CD4-positive, alpha-beta T cell treated with Interleukin-17A for 1 hour (primary cell): Measurements from ENCODE around the gene MAGI3.
"Not testable (repeated sequence)": the region's sequence is repeated elsewhere in the genome, so short reads cannot be mapped to it uniquely, and the experiment has no call there.

Experiments used
- DNase-seq: peaks from one replicate; pipeline ENCODE4 v3.0.0-alpha.2; 2020

The MAGI3 gene

DNA sequence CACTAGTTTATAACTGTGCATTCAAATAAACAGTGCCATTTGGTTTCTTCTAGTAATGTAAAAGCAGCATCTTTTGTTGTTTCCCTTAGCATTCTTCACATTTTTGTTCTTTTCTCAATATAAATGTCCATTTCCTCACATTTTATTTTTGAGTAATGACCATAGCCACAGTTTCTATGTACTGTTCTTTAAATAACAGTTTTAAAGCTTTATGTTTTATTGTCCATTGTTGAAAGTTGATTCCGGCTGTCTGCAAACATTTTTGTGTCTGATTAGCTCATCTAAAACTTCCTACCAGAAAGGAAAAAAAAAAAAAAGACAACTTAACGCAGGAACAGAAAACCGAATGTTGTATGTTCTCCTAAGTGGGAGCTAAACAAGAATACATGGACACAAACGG is 139.7 kb downstream of the MAGI3 start:
- DNase-seq, result no peak

DNA sequence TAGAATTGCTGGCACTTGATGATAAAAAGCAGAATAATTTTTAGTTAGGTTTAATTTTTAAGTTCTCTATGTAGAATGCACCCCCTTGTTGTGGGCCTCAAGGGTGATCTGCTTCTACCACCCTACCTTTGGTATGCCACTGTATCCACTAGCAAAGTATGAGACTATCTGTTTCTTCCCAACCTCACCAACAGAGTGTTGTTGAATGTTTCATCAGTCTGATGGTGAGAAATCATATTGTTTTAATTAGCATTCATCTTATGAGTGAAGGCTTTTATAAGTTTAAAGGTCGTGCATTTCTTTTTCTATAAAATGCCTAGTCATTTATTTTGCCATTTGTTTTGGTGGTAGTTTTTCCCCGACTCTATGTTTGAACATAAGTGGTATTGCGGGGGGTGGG is 141.0 kb downstream of the MAGI3 start:
- no peak for DNase-seq

DNA sequence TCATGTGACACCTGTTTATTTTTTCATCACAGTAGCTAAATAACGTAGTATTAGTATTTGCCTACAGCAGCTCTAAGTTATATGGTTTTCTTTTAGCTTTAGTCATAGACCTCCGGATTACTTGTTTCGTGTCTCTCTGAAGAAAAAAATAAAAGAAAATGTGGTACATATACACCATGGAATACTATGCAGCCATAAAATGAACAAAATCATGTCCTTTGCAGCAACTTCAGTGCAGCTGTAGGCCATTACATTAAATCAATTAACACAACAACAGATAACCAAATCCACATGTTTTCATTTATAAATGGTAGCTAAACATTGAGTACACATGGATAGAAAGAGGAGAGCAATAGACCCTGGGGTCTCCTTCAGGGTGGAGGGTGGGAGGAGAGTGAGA is 142.7 kb downstream of the MAGI3 start:
- DNase-seq, result no peak

DNA sequence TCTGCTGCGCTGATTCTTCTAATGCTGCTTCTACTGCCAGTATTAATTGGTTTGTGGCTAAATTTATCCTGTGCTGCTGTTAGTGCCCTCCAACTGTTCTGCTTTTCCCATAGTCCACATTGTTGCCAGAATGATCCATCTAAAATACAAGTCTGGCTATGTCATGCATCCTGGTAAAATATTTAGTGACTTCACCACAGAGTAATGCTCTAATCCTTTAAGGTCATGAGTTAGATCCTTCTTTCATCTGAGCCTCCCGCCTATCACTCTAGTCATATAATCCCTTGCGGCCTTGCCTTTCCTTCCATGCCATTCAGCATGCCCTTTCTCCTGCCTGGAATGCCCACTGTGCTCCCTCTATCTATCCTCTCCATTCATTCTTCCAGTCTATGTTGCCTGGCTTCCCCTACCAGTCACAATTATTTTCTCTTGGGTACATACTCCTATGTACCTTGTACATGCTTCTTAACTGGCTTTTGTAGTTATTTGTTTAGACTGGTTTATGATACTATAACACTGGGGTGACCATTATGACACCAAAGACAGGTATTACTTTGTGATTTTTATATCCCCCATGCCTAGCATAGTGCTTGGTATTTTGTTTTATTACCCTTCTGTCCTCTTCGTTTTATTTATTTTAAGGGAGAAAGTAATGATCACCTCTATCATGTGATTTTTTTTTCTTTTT is 144.0 kb downstream of the MAGI3 start:
- no peak for DNase-seq

DNA sequence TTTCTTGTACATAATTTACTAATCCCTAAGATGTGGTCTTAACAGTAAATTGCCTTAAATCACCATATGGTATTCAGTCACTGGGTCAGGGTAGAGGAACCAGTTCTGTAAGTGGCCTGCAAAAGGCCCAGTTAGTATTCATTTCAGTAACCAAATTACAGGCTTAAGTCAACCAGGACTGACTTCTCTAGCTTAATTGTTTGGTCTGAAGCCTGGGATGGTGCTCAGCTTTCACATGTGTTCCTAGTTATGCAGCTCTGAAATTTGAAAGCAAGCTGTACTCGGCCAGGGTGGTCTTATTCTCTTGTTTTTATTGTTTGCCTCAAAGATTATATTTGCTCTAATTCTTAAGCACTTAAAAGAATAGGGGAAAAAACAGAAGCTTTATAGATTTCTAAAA is 144.6 kb downstream of the MAGI3 start:
- no peak for DNase-seq

DNA sequence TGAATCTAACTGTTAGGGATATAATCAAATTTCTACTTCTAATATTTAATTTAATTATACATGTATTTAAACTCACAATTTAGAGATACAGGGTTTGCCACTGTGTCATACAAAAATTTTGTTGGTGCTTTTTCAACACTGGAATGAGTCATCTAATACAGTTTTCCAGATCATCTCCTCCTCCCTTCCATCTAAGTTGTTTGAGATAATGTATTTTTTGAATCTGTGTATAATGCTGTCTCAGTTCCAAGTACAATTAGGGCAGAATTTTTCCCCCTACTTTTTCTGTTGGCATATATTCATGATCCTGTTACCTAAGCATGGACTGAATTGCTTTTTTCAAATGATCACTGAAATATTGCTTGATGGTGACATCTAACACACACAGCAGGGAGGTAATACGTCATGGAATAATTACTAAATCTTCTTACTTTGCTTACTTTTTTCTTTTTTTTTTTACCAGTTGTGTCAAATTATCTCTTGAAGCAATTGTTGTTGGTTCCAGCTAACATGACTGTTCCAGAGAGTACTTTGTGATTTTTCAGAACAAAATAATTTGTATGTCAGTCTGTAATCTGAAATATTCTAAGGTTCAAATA is 146.0 kb downstream of the MAGI3 start:
- DNase-seq, result no peak

DNA sequence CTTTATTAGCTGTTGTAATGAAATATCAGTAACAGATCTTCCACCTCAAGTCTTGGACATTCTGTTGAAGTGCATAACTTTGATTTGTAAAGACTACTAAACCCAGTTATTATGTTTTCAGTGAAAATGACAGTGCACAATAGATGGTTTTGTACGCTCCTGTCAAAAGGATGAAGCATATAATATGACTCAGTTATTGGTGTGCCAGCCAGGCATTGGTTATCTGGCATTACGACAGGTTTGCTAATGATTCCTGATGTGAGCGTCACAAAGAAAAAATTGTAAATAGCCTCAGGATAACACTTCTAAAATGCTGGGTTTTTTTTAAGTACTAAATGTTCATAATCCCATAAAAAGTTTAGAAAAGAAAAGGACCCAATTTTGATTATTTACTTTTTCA is 147.9 kb downstream of the MAGI3 start:
- no peak for DNase-seq

DNA sequence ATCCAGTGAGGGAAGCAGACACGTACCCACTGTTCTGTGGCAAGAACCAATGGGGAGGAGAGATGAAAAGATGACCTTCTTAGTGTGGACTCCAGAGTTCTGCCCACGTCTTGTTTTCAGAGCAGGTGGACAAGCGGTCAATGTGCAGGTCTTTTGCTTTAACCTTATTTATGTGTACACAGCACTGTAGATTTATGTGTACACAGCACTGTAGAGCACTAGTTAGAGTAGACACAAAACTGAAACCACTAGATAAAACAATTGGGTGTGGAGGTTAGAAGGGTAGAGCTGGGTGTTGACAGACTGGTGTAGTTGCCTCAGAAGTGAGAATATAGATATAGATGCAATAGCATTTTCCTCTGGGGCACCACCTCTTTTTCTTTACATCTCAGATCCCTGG is 150.0 kb downstream of the MAGI3 start:
- DNase-seq, result no peak

DNA sequence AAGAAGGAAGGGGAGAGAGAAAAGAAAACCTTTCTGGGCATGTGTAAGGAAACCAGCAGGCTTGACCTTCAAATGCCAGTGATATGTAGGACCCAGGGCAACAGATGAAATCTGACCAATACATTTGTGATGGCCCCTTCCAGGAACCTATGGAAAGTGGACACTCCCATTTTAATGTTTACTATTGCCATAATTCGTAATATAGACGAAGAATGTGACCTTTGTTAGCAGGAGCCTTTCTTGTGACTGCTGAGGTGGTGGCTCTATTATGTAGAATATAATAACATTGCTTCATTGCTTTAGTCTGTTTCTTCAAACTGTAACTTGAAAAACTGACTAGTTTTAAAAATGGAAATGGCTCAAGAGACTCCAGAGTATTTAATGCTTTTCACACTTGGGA is 150.8 kb downstream of the MAGI3 start:
- DNase-seq, result no peak

DNA sequence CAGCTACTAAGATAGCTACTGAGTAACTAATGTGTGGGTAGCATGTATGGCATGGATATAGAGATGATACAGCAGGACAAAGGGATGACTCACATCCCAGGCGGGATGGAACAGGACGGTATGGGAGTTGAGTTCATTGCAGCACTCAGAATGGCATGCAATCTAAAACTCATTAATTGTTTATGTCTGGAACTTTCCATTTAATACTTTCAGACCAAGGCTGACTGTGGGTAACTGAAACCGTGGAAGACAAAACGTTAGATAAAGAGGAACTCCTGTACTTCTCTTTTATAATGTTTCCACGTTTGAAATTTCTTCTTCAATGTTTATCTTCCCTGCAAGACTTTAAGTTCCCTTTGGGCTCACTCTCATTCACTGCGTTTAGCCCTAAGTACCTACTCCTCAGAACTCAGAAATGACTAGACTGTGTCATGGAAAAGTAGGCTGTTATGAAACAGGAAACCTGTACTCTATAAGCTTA is 151.9 kb downstream of the MAGI3 start:
- DNase-seq, result no peak

DNA sequence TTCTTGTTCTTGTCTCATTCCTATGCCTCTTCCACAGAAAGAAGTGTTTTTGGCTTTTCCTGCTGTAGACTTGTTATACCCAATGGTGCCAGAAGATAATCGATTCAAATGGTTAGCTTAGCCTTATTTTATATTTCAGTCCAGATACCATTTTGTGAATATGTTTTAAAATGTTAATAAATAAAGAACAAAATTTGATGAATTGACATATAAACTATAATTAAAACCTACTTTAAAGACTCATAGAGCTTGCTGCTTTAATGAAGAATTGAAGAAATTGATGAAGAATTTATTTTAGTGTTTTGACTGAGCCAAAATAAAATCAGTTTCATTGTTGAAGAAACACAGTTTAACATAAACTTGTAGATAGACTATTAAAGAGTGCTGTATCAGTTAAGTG is 152.8 kb downstream of the MAGI3 start:
- no peak for DNase-seq

DNA sequence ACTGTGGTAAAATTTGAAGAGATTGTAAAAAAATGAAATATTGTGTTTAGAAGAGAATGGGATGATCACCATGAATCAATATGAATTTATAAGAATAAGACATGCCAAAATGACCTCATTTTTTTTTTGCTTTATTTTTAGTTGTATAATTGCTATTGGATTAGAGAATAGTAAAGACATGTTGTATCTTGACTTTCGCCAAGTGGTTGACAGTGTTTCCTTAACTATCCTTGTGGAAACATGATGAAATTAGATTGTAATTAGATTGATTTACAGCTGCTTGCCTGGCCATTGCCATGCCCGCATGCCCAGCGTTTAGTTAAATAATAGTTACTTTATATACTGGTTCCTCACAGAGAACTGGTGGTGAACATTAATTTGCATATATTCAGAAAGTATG is 154.9 kb downstream of the MAGI3 start:
- DNase-seq, result no peak

DNA sequence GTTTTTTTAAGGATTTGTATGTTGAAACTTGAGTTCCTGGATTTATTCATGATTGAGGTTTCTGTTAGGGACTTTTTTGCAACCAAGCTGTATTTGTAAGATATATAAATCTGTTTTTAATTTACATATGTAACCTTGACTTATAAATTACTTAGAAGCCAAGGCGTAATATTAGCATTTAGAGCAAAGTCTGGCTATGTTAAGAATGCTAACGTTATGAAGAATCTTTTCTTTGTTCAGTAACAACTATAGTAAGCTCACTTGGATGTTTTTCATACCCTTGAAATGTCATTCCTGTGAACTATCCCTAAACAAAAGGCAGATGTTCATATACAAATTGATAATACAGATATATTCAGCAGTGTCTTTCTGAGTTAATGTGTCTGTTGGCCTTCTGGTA is 155.3 kb downstream of the MAGI3 start:
- no peak for DNase-seq

DNA sequence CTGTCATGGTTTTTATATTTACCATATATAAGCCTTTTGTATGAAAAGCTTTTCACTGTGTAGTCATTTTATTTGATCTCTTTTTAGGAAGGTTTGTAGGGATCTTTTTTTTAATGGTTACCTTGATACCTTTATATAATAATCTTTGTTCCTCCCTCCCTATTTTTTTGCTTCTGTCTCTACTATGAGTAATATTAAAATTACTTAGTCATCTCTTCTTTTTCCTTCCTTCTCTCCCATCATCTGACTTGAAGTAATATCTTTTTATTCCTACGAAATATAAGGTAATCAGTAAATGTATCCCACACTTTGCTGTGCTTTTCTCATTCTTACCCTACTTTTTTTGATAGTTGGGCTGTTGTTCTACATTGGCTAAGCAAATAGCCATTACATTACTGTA is 161.4 kb downstream of the MAGI3 start:
- no peak for DNase-seq

DNA sequence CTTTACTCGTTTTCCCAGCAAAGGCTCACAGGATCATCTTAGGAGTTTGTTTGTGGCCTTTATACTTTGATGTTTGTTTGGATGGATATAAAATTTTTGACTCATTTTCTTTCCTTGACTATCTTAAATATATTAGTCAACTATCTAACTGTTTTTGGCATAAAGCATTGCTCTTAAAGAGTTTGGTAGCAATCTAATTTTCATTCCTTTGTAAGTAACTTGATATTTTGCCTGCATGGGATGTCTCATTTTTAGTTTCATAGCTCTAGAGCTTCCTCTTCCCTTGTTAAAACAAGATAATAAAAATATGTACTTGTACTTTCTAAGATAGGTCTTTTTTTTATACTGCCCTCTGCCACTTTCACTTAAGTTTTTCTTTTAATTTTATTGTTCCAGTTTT is 161.9 kb downstream of the MAGI3 start:
- no peak for DNase-seq

DNA sequence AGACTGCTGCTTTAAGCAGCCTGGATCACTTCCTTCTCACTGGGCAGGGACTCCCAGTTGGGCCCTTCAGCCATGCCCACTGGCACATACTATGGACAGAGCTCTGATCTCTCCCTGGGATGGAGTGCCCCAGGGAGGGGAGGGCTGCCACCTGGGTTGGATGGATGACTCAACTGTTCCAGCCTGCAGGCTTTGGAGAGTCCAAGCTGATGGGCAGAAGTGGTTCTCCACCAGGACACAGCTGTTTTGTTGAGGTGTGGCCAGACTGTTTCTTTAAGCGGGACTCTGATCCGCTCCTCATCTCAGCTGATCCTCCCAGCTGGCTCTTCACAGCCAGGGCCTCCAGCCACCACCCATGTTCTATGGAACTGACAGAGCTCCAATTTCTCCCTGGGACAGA is 166.9 kb downstream of the MAGI3 start:
- DNase-seq, result no peak

DNA sequence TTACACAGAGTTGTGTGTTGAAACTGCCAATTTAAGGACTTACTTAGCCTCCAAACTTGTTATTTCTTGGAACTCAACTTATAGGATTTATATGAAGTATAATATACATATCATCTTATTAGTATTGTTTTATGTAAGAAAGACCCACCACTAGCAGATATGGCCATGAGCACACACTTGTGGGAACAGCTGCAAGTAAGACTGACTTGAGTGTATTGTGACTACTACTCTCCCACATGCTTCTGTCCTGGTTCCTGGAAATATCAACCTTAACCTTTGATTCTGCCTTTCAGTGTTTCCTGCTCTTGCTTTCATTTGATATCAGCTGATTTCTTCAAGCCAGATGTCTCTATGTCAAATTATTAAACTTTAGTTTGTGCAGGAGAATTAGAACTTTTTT is 175.3 kb downstream of the MAGI3 start:
- no peak for DNase-seq

DNA sequence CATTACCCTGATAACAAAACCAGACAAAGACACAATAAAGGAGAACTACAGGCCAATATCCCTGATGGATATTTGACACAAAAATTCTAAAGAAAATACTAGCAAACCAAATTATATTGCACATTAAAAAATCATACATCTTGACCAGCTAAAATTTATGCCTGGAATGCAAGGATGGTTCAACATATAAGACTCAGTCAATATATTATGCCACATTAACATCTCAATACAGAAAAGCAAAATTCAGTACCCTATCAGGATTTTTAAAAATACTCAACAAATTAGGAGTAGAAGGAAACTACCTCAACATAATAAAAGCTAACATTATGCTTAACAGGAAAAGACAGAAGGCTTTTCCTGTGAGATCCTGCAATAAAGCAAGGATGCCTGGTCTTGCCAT is 177.1 kb downstream of the MAGI3 start:
- no peak for DNase-seq

DNA sequence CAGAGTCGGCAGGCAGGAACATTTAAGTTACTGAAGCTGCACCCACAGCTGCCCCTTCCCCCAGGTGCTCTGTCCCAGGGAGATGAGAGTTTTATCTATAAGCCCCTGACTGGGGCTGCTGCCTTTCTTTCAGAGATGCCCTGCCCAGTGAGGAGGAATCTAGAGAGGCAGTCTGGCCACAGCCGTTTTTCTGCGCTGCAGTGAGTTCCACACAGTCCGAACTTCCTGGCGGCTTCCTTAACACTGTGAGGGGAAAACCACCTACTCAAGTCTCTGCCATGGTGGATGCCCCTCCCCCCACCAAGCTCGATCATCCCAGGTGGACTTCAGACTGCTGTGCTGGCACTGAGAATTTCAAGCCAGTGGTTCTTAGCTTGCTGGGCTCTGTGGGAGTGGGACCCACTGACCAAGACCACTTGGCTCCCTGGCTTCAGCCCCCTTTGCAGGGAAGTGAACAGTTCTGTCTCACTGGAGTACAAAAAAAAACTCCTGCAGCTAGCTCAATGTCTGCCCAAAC is 185.5 kb downstream of the MAGI3 start:
- not testable (repeated sequence) for DNase-seq

DNA sequence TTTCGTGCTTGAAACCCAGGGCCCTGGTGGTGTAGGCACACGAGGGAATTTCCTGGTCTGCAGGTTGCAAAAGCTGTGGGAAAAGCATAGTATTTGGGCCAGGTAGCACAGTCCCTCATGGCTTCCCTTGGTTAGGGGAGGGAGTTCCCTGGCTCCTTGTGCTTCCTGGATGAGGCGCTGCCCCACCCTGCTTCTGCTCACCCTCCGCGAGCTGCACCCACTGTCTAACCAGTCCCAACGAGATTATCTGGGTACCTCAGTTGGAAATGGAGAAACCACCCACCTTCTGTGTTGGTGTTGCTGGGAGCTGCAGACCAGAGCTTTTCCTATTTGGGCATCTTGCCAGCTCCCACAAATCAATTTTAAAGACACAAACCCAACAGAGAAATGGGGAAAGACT is 186.0 kb downstream of the MAGI3 start:
- no peak for DNase-seq

DNA sequence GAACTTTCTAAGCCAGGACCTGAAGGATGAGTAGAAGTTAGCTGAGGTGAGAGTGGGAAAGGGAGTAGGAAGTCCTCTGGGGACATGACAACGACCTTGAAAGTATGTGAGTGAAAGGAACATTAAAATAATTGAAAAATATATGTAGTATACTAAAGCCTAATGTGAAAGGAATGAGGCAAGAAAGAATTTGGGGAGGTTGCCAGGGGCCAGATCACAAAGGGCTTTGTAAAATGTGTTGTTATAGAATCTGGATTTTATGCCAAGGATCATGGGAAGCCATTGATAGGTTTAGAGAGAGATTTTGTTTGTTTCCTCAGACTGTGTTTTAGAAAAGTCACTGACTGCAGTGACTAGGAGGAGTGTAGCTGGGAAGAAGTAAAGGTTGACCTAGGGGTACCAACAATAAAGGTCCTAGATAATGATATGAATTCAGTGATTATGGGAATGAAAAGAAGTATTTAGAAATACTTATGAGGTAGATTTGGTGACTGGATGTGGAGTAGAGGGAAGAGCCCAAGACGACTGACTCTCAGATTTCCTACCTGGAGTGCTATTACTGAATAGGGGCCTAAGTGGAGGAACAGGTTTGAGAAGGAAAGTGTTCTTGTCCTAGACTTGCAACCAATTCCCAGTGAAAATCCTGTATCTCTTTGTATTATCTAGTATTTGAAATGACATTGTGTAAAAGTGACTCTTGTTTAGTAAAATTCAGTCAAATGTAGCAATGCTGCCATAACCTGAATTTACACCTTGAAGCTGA is 189.1 kb downstream of the MAGI3 start:
- no peak for DNase-seq

DNA sequence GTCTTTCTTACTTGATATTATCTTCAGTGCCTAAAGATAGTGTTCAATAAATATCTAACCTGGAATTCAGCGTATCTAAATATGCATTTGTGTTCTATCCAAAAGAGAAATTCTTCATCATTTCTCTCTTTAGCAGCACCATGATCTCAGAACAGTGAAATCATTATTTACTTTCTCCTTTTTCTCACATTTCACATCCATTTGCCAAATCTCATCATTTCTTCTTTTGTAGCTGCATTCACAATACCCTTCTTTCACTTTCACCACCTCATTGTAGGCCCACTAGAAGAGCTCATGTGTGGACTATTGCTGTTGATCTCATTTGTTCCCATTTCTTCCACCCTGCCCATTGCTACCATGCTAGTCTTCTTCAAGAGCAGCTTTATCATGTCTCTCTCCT is 191.0 kb downstream of the MAGI3 start:
- no peak for DNase-seq

DNA sequence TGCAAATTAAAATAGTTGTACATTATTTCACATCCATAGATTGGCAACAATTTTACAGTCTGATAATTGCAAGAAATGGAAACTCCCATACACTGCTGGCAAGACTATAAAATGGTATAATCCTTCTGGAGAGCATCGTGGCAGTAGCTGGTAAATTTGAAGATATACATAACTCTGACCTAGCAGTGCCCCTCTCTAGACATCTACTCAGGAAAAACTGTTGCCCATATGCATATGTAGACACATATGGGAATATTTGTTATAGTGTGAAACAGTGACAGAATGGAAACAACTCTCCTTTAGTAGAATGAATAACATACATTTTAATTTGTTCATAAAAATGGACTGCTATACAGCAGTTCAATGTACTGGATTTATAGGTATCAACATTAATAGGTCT is 191.8 kb downstream of the MAGI3 start:
- DNase-seq, result no peak

DNA sequence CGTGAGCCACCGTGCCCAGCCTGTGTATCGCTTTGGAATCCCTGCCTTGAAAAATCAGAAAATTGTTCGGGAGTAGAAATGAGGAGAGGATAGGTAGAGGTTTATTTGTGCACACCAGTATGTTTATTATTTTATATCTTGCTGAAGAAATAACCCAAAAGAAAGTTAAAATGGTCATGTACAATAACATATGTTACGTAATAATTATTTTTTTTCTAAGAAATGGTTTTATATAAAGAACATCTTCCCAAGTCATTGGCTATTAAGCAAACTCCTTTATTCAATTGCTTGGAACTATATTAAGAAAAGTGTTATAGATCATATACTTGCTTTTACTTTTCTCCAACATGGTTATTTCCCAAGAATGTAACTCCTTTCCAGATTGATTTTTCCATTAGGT is 197.2 kb downstream of the MAGI3 start:
- no peak for DNase-seq
